ENCODE data around the gene CD53. TPM values are rescaled to one million over a fixed set of nuclear protein-coding genes. Genes with fewer than 3 reads are reported as not detected.

CD53 gene
- total RNA-seq, 1 experiment from 2014 or later: 0.96 TPM

- ChIA-PET RAD21 (ENCODE audit: low non-redundant PET in 1 of 2, low total read pairs in 2 of 2, uncharacterized antibody in 2 of 2, unreplicated experiment in 2 of 2) (no interaction called here), CTCF (no interaction called here), POLR2A (no interaction called here)
- Histone ChIP-seq H3K9me2 (ENCODE audit: insufficient read depth) (no peaks in the 10 kb centered on the region), H2AFZ (ENCODE audit: low read depth, low read length, poor library complexity, severe bottlenecking) (no peak overlapping the region), H3K9me3 (ENCODE audit: control insufficient read depth in 1 of 2, insufficient read depth in 1 of 2, low read depth in 1 of 2, low read length in 2 of 2) (no peaks in the 10 kb centered on the region), H3K4me2 (ENCODE audit: low read length) (no peak overlapping the region), H3K27ac (ENCODE audit: low read depth, low read length) (no peak overlapping the region), H3K4me3 (replicated peaks in 1 of 2; ENCODE audit: low read depth in 1 of 2, low read length in 2 of 2) (no peak overlapping the region), H3K79me2 (ENCODE audit: insufficient read depth, low read length) (no peaks in the 10 kb centered on the region), H3K9ac (ENCODE audit: low read length) (no peak overlapping the region), H3K27me3 (ENCODE audit: insufficient read depth, low read length) (peaks cover 36% of the 10 kb centered on the region), H4K20me1 (ENCODE audit: insufficient read depth) (no peaks in the 10 kb centered on the region), H3K36me3 (ENCODE audit: control insufficient read depth in 1 of 2, insufficient read depth in 2 of 2, low read length in 2 of 2) (no peaks in the 10 kb centered on the region), H3K4me1 (ENCODE audit: control insufficient read depth in 1 of 2, insufficient read depth in 2 of 2, low read length in 2 of 2) (no peaks in the 10 kb centered on the region)
- intact Hi-C loops (cut with micrococcal nuclease): no loop called here
- no peak for ATAC-seq
- DNase-seq (ENCODE audit: low read depth, low spot score): no peak
- no peak for TF ChIP-seq ZFX (IDR thresholded peaks at IDR 0.05)
- no peak for TF ChIP-seq REST (IDR thresholded peaks at IDR 0.05; ENCODE audit: low read depth)
- TF ChIP-seq ELF1 (IDR thresholded peaks at IDR 0.05; ENCODE audit: borderline replicate concordance, low read depth): no peak
- no peak for TF ChIP-seq MAX (IDR thresholded peaks at IDR 0.05)
- TF ChIP-seq CBX3 (IDR thresholded peaks at IDR 0.05; ENCODE audit: low read depth): no peak
- no peak for TF ChIP-seq ATF3 (IDR thresholded peaks at IDR 0.05)
- no peak for TF ChIP-seq JUND (IDR thresholded peaks at IDR 0.05)
- BruUV-seq (replicated peaks): no TSS peak
These were observed 14.7 kb upstream of the CD53 start for GRCh38 chr1:110857964-110858948.

Data from HCT116 (cell line).